ENCODE data around the gene TMEM272.

TMEM272 gene

GRCh38 chr13:51796546-51796945, 48.4 kb downstream of the TMEM272 start:
- H3K27ac ChIP-seq, result no peak overlapping the region
- TF ChIP-seq, protein P1, sequence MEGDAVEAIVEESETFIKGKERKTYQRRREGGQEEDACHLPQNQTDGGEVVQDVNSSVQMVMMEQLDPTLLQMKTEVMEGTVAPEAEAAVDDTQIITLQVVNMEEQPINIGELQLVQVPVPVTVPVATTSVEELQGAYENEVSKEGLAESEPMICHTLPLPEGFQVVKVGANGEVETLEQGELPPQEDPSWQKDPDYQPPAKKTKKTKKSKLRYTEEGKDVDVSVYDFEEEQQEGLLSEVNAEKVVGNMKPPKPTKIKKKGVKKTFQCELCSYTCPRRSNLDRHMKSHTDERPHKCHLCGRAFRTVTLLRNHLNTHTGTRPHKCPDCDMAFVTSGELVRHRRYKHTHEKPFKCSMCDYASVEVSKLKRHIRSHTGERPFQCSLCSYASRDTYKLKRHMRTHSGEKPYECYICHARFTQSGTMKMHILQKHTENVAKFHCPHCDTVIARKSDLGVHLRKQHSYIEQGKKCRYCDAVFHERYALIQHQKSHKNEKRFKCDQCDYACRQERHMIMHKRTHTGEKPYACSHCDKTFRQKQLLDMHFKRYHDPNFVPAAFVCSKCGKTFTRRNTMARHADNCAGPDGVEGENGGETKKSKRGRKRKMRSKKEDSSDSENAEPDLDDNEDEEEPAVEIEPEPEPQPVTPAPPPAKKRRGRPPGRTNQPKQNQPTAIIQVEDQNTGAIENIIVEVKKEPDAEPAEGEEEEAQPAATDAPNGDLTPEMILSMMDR (conservative IDR thresholded peaks at IDR 0.05), result no peak

DNA sequence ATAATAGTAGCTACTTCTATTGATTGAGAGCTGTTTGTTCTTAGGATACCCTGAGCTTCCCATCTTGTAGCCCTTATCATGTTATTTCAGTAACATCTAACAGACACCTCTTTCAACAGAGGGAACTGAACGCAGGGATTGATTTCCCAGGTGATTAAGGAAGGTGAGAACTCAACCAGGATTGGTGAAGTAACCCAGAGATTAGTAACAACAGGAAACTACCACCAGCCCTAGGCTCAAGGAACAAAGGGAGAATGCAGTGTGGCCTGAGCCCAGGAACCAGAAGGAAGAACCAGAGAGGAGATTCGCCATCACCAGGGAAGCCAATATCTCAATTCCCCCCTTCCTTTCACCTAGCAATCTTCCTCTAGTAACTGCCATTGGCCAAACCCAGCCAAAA, 49.6 kb downstream of the TMEM272 start:
- TF ChIP-seq, protein P1 (conservative IDR thresholded peaks at IDR 0.05), result no peak
- no peak overlapping the region for H3K27ac ChIP-seq

GRCh38 chr13:51794964-51795363, 50.0 kb downstream of the TMEM272 start:
- TF ChIP-seq, protein P1 (conservative IDR thresholded peaks at IDR 0.05), result no peak
- H3K27ac ChIP-seq, result no peak overlapping the region

DNA sequence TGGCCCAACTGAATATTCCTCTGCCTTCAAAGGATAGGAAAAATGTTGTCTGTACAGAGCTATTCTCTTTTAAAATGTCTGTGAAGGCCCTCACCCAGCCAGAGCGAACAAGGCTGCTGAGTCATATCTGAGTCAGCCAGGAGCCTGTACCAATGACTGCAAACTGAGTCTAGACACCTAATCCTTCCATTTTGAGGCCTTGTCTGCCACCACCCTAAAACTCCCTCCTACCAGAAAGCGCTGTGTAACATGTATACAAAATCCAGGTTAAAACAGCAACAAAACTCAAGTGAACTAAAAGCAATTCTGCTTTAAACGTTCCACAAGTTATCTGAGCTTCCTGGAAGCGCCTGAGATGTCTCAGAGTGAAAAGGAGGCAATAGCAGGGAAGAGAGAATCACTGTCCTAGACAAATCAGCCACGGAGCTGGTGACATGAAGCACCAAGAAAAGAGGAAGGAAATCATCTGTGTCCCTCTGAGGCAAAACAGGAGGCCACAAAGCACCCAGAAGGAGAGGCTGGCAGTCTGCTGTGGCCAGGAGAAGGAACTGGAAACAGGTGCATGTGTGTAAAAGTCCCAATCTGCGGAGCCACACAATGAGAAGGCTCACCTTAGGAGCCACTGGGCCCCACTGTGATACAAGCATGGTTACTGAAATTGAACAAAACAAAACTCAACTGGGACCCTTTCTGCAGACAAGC, 51.3 kb downstream of the TMEM272 start:
- no peak overlapping the region for H3K27ac ChIP-seq
- TF ChIP-seq, protein P1 (conservative IDR thresholded peaks at IDR 0.05), result no peak

- TF ChIP-seq, protein P1 (conservative IDR thresholded peaks at IDR 0.05), result no peak
- peak overlapping the region; percentile 62 for H3K27ac ChIP-seq
These were observed 58.3 kb downstream of the TMEM272 start for GRCh38 chr13:51786425-51787265.

DNA sequence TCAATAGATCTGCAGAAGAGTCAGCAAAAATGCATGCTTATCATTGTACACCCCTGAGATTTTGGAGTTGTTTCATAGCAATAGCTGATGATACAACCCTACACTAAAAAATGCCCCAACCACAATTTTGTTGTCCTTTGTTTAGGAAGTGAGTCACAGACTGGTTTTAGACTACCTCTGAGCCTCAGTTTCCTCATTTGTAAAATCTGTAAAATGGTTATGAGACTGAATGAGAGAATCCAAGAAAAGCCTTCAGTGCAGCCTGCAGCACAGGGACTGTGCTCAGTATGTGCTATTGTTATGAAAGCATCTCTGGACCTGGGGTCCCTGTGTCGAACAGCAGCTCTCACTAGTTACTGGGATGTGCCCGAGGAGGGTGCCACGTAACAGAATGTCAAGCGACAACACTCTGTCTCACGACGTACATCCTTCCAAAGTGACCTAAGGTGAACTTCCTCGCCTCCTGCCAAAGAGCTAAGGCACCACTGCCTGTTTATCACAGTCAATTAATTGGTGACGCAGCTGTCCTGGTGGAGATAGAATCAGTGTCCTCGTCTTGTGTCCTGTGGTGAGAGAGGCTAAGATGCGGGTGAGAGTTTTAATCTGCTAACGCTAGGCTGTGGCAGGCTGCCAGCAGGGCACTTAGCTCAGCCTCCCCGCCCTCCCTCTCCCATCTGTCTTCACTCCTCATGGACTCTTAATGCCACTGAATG, 59.1 kb downstream of the TMEM272 start:
- peak overlapping the region; percentile 62 for H3K27ac ChIP-seq
- TF ChIP-seq, protein P1 (conservative IDR thresholded peaks at IDR 0.05), result no peak

DNA sequence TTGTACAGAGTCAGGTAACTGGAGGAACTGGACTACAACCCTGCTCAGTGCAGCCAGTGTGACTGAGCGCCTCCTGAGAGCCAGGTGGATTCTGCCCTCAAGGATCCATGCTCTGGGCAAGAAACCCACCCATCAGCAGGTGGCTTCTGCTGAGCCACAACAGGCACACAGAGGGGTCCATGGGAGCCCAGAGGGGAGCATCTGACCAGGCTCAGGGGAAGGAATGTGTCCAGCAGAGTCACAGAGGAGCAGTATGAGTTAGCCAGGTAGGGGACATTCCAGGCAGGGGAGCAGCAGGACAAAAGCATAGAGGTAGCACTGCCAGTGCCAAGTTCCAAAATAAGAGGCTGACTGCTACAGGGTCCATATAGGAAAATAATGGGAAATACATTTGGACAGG, 60.9 kb downstream of the TMEM272 start:
- TF ChIP-seq, protein P1 (conservative IDR thresholded peaks at IDR 0.05), result no peak
- no peak overlapping the region for H3K27ac ChIP-seq
